GM23338 (cell line): Measurements from ENCODE around the gene DRC1. TPM values are rescaled to one million over a fixed set of nuclear protein-coding genes. Genes with fewer than 3 reads are reported as not detected.
A peak's percentile ranks its signal among the peaks of the same experiment; 100 is the strongest.

Experiments used
- ATAC-seq: fragments of 200-7000 bp; cut with Tn5 transposase; 3 replicates; pipeline ENCODE4 v1.9.1; 2020
- DNase-seq: peaks from one replicate; pipeline ENCODE4 v3.0.0-alpha.2; 2015; ENCODE audit warnings: low spot score
- H2AFZ ChIP-seq: fragments of 200-600 bp; sonication (generic); 2 replicates; pipeline ENCODE4 v1.8.0; 2016; ENCODE audit warnings: antibody characterized with exemption, mild to moderate bottlenecking, moderate library complexity
- H3F3A ChIP-seq: fragments of 200-600 bp; sonication (generic); replicated peaks from 2 replicates; pipeline ENCODE4 v1.8.0; 2017; ENCODE audit warnings: antibody characterized with exemption, mixed run types, low read depth
- H3K27ac ChIP-seq: fragments of 200-600 bp; sonication (generic); 2 replicates; pipeline ENCODE4 v1.6.1; 2016; ENCODE audit warnings: low read depth
- H3K27me3 ChIP-seq: fragments of 200-600 bp; sonication (generic); 2 replicates; pipeline ENCODE4 v1.8.0; 2016; ENCODE audit warnings: mild to moderate bottlenecking, mixed run types, moderate library complexity; ENCODE audit not compliant: insufficient read depth
- H3K36me3 ChIP-seq: fragments of 200-600 bp; sonication (generic); 2 replicates; pipeline ENCODE4 v1.8.0; 2016; ENCODE audit warnings: mild to moderate bottlenecking; ENCODE audit not compliant: insufficient read depth
- H3K4me1 ChIP-seq: fragments of 200-600 bp; sonication (generic); 2 replicates; pipeline ENCODE4 v1.8.0; 2016; ENCODE audit warnings: mild to moderate bottlenecking, moderate library complexity; ENCODE audit not compliant: insufficient read depth
- H3K4me2 ChIP-seq: fragments of 200-600 bp; sonication (generic); 2 replicates; pipeline ENCODE4 v1.7.1; 2017; ENCODE audit warnings: mixed run types
- H3K4me3 ChIP-seq: fragments of 200-600 bp; sonication (generic); 2 replicates; pipeline ENCODE4 v1.6.1; 2016; ENCODE audit warnings: mixed run types
- H3K79me2 ChIP-seq: fragments of 200-600 bp; sonication (generic); replicated peaks from 2 replicates; pipeline ENCODE4 v1.8.0; 2017; ENCODE audit warnings: mild to moderate bottlenecking; ENCODE audit not compliant: insufficient read depth
- H3K9me2 ChIP-seq: fragments of 200-600 bp; sonication (generic); 2 replicates; pipeline ENCODE4 v1.8.0; 2017; ENCODE audit not compliant: insufficient read depth
- H4K20me1 ChIP-seq: fragments of 200-600 bp; sonication (generic); replicated peaks from 2 replicates; pipeline ENCODE4 v1.8.0; 2017; ENCODE audit warnings: mild to moderate bottlenecking; ENCODE audit not compliant: insufficient read depth
- H3K27ac Mint-ChIP-seq: 2 replicates; pipeline ENCODE4 v1.8.0; 2020; ENCODE audit warnings: inconsistent platforms, mild to moderate bottlenecking, moderate library complexity, mixed read lengths
- H3K27me3 Mint-ChIP-seq: 3 replicates; pipeline ENCODE4 v1.8.0; 2022; ENCODE audit warnings: low read depth, mild to moderate bottlenecking, moderate library complexity, mixed read lengths, inconsistent platforms; ENCODE audit not compliant: insufficient read depth, poor library complexity
- H3K36me3 Mint-ChIP-seq: 3 replicates; pipeline ENCODE4 v1.8.0; 2021; ENCODE audit warnings: low read depth, mild to moderate bottlenecking, inconsistent platforms, moderate library complexity, mixed read lengths
- H3K4me1 Mint-ChIP-seq: 3 replicates; pipeline ENCODE4 v1.8.0; 2020; ENCODE audit warnings: mild to moderate bottlenecking, inconsistent platforms, mixed read lengths
- H3K4me3 Mint-ChIP-seq: 3 replicates; pipeline ENCODE4 v1.8.0; 2021; ENCODE audit warnings: moderate library complexity, mild to moderate bottlenecking, inconsistent platforms, mixed read lengths
- H3K9me3 Mint-ChIP-seq: 3 replicates; pipeline ENCODE4 v1.8.0; 2020; ENCODE audit warnings: moderate library complexity, mild to moderate bottlenecking, inconsistent platforms, mixed read lengths
- CREB1 ChIP-seq: fragments of 250-450 bp; sonication (Bioruptor Pico); IDR thresholded peaks from 2 replicates; pipeline ENCODE4 v1.5.0; 2020; ENCODE audit warnings: low read depth, mild to moderate bottlenecking, moderate library complexity
- polyA plus RNA-seq: library from polyadenylated mRNA; unstranded; fragments of >200 nt; fragmentation: Nextera tagmentation; extraction: Ambion mirVana; gene quantifications from 2 replicates; pipeline ENCODE4 v1.2.1, GENCODE V29; 2016
- total RNA-seq: library from RNA; depleted of rRNA; stranded (reverse); fragments of >200 nt; shearing (Covaris generic); gene quantifications from 2 replicates; pipeline ENCODE4 v1.2.3, GENCODE V29; 2014; rRNA removed
- TF ChIP-seq, protein P1 (sequence below): IDR thresholded peaks from 2 replicates; pipeline ENCODE4 v1.6.1; 2016; ENCODE audit warnings: antibody characterized with exemption
- TF ChIP-seq, protein P2 (sequence below), 2 experiments: fragments of 200-600 bp in 1 of 2; sonication (generic) in 1 of 2; conservative IDR thresholded peaks; 2 replicates each; pipeline versions ENCODE4 v1.5.1 to v1.6.1; 2016 to 2017; ENCODE audit warnings: antibody characterized with exemption in 2 of 2, low read depth in 2 of 2, mild to moderate bottlenecking in 2 of 2, moderate library complexity in 1 of 2

Gene DRC1
- total and polyA plus RNA-seq, 2 experiments from 2014 or later: 0.45 TPM; not detected in 1

DNA sequence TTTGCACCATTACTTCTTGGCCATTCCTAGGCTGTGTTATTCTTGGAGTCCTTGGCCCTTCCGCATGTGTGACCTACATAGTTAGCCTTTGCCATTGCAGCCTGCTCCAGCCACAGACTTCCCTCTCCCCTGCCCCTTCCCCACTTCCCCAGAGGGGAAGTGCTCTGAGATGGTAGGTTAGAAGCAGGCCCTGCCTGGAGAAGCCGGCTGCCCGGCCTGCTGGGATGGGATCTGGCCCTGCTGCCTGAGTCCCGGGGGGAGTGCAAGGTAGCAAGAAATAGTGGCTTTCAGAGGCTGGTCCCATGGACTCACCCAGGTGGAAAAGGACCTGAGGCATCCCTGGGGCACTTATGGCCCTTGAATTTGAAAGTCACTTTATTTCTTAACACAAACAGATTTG is 104.6 kb downstream of the DRC1 start:
- peaks cover 15% of the 10 kb centered on the region for H3K27me3 ChIP-seq
- DNase-seq (no peak), ATAC-seq (no peak)
- no peaks in the 10 kb centered on the region for H4K20me1 ChIP-seq
- no peaks in the 10 kb centered on the region for H3F3A ChIP-seq
- Mint-ChIP-seq H3K9me3 (no peaks in the 10 kb centered on the region; the same call in 2 of the 3 replicates), H3K27ac (no peak overlapping the region), H3K4me1 (peaks cover 21% of the 10 kb centered on the region), H3K27me3 (peaks cover 8% of the 10 kb centered on the region), H3K4me3 (no peak overlapping the region), H3K36me3 (no peaks in the 10 kb centered on the region)
- H3K4me2 ChIP-seq: no peak overlapping the region
- H3K4me1 ChIP-seq: peaks cover 5% of the 10 kb centered on the region
- no peak overlapping the region for H3K27ac ChIP-seq
- no peaks in the 10 kb centered on the region for H3K9me2 ChIP-seq
- no peak overlapping the region for H3K4me3 ChIP-seq
- TF ChIP-seq CREB1 (CRISPR knock-in tag): no peak
- TF ChIP-seq, protein P1, sequence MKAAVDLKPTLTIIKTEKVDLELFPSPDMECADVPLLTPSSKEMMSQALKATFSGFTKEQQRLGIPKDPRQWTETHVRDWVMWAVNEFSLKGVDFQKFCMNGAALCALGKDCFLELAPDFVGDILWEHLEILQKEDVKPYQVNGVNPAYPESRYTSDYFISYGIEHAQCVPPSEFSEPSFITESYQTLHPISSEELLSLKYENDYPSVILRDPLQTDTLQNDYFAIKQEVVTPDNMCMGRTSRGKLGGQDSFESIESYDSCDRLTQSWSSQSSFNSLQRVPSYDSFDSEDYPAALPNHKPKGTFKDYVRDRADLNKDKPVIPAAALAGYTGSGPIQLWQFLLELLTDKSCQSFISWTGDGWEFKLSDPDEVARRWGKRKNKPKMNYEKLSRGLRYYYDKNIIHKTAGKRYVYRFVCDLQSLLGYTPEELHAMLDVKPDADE: no peak
- TF ChIP-seq, protein P2, sequence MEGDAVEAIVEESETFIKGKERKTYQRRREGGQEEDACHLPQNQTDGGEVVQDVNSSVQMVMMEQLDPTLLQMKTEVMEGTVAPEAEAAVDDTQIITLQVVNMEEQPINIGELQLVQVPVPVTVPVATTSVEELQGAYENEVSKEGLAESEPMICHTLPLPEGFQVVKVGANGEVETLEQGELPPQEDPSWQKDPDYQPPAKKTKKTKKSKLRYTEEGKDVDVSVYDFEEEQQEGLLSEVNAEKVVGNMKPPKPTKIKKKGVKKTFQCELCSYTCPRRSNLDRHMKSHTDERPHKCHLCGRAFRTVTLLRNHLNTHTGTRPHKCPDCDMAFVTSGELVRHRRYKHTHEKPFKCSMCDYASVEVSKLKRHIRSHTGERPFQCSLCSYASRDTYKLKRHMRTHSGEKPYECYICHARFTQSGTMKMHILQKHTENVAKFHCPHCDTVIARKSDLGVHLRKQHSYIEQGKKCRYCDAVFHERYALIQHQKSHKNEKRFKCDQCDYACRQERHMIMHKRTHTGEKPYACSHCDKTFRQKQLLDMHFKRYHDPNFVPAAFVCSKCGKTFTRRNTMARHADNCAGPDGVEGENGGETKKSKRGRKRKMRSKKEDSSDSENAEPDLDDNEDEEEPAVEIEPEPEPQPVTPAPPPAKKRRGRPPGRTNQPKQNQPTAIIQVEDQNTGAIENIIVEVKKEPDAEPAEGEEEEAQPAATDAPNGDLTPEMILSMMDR (conservative IDR thresholded peaks at IDR 0.05; ENCODE audit: low read depth in 2 of 2): no peak
- H3K36me3 ChIP-seq: no peaks in the 10 kb centered on the region
- H2AFZ ChIP-seq: peak overlapping the region; percentile 43; the same call in 1 of the 2 replicates
- H3K79me2 ChIP-seq: no peaks in the 10 kb centered on the region

Other genes with a start within 250 kb of the DRC1 start
- 20.8 and 23.8 TPM in 2 replicates for gene GAREM2, start 228.8 kb upstream of the DRC1 start, total RNA-seq
- gene GAREM2, start 228.8 kb upstream of the DRC1 start, polyA plus RNA-seq: 3.8 and 4.1 TPM in 2 replicates
- 88.9 and 92.3 TPM in 2 replicates for gene HADHA, start 157.3 kb upstream of the DRC1 start, total RNA-seq
- gene HADHA, start 157.3 kb upstream of the DRC1 start, polyA plus RNA-seq: 57.6 and 63.9 TPM in 2 replicates
- gene HADHB, start 157.0 kb upstream of the DRC1 start, total RNA-seq: 43.4 and 55.0 TPM in 2 replicates
- gene HADHB, start 157.0 kb upstream of the DRC1 start, polyA plus RNA-seq: 38.3 and 41.1 TPM in 2 replicates
- gene SELENOI, start 55.8 kb upstream of the DRC1 start, total RNA-seq: 64.3 and 67.8 TPM in 2 replicates
- 8.1 and 8.4 TPM in 2 replicates for gene SELENOI, start 55.8 kb upstream of the DRC1 start, polyA plus RNA-seq
- gene ADGRF3, start 55.1 kb upstream of the DRC1 start, total RNA-seq: 0.35 and 0.38 TPM in 2 replicates
- 0.39 and 0.57 TPM in 2 replicates for gene ADGRF3, start 55.1 kb upstream of the DRC1 start, polyA plus RNA-seq
- gene OTOF, start 76.2 kb downstream of the DRC1 start, total RNA-seq: 0.21 TPM in 1 of 2 replicates, not detected in the other
- gene OTOF, start 76.2 kb downstream of the DRC1 start, polyA plus RNA-seq: 0.23 TPM in 1 of 2 replicates, not detected in the other
- gene CIB4, start 239.4 kb downstream of the DRC1 start, total RNA-seq: not detected in 2 replicates
- gene CIB4, start 239.4 kb downstream of the DRC1 start, polyA plus RNA-seq: not detected in 2 replicates